Ovary (tissue), 3 donors: Measurements from ENCODE around the gene CMTM1.

Source experiments
- CTCF ChIP-seq, 3 donors: fragments of 450-650 bp in 2 of 3; fragments of 200-600 bp in 1 of 3; IDR thresholded peaks; one replicate each; pipeline versions ENCODE4 v1.5.1 to v1.8.0; 2016 to 2022; ENCODE audit warnings: antibody characterized with exemption in 3 of 3, mild to moderate bottlenecking in 1 of 3
- POLR2A ChIP-seq: fragments of 450-650 bp; IDR thresholded peaks from one replicate; pipeline ENCODE4 v1.6.1; 2017; ENCODE audit warnings: antibody characterized with exemption, mild to moderate bottlenecking, moderate library complexity
- donor health status: DM: no; HTN: no; CAD: no.

- TF ChIP-seq POLR2A (no peak), CTCF (IDR thresholded peaks at IDR 0.05) (peak; percentile 23 to 82 (median 80))
Observed at GRCh38 chr16:66604376-66605176, 38.3 kb downstream of the CMTM1 start, which contains the start of gene CMTM3.
